HCT116 (cell line): ENCODE results near the gene IL17RE.

Experiments
- ATF3 ChIP-seq: IDR thresholded peaks from 2 replicates; pipeline ENCODE4 v1.6.1; 2012
- CEBPB ChIP-seq: IDR thresholded peaks from 2 replicates; pipeline ENCODE4 v1.6.1; 2012; ENCODE audit warnings: low read depth
- EGR1 ChIP-seq: IDR thresholded peaks from 2 replicates; pipeline ENCODE4 v1.6.1; 2012; ENCODE audit warnings: low read depth
- ELF1 ChIP-seq: IDR thresholded peaks from 2 replicates; pipeline ENCODE4 v1.6.1; 2012; ENCODE audit warnings: low read depth, borderline replicate concordance
- EZH2 ChIP-seq: fragments of 200-600 bp; sonication (generic); IDR thresholded peaks from 2 replicates; pipeline ENCODE4 v1.6.1; 2017; ENCODE audit warnings: antibody characterized with exemption, mixed run types
- EZH2phosphoT487 ChIP-seq: fragments of 200-600 bp; IDR thresholded peaks from 2 replicates; pipeline ENCODE4 v1.6.1; 2018; ENCODE audit warnings: antibody characterized with exemption, borderline replicate concordance
- MAX ChIP-seq: IDR thresholded peaks from 2 replicates; pipeline ENCODE4 v1.6.1; 2012
- POLR2A ChIP-seq: IDR thresholded peaks from 2 replicates; pipeline ENCODE4 v1.7.0; 2011; ENCODE audit warnings: borderline replicate concordance; ENCODE audit not compliant: insufficient read depth, insufficient read length; ENCODE audit errors: extremely low read depth
- POLR2AphosphoS5 ChIP-seq: IDR thresholded peaks from 2 replicates; pipeline ENCODE4 v1.6.1; 2011; ENCODE audit warnings: mild to moderate bottlenecking, low read depth, low read length, moderate library complexity
- RAD21 ChIP-seq: IDR thresholded peaks from 2 replicates; pipeline ENCODE4 v1.6.1; 2012; ENCODE audit warnings: low read depth, mild to moderate bottlenecking
- SIN3A ChIP-seq: IDR thresholded peaks from 2 replicates; pipeline ENCODE4 v1.6.1; 2012; ENCODE audit warnings: low read depth
- TF ChIP-seq, protein P1 (sequence below): IDR thresholded peaks from 2 replicates; pipeline ENCODE4 v1.6.1; 2012; ENCODE audit warnings: low read depth
- TF ChIP-seq, protein P2 (sequence below), 3 experiments: fragments of 200-600 bp in 1 of 3; sonication (generic) in 1 of 3; IDR thresholded peaks in 2 of 3; conservative IDR thresholded peaks in 1 of 3; 2 replicates each; pipeline ENCODE4 v1.5.1; 2012 to 2017; ENCODE audit warnings: low read depth in 2 of 3, low read length in 2 of 3, antibody characterized with exemption in 1 of 3, borderline replicate concordance in 1 of 3, control low read depth in 1 of 3, mild to moderate bottlenecking in 1 of 3, mixed read lengths in 1 of 3, mixed run types in 1 of 3, moderate library complexity in 1 of 3; ENCODE audit not compliant: insufficient read depth in 1 of 3

- TF ChIP-seq, protein P1, sequence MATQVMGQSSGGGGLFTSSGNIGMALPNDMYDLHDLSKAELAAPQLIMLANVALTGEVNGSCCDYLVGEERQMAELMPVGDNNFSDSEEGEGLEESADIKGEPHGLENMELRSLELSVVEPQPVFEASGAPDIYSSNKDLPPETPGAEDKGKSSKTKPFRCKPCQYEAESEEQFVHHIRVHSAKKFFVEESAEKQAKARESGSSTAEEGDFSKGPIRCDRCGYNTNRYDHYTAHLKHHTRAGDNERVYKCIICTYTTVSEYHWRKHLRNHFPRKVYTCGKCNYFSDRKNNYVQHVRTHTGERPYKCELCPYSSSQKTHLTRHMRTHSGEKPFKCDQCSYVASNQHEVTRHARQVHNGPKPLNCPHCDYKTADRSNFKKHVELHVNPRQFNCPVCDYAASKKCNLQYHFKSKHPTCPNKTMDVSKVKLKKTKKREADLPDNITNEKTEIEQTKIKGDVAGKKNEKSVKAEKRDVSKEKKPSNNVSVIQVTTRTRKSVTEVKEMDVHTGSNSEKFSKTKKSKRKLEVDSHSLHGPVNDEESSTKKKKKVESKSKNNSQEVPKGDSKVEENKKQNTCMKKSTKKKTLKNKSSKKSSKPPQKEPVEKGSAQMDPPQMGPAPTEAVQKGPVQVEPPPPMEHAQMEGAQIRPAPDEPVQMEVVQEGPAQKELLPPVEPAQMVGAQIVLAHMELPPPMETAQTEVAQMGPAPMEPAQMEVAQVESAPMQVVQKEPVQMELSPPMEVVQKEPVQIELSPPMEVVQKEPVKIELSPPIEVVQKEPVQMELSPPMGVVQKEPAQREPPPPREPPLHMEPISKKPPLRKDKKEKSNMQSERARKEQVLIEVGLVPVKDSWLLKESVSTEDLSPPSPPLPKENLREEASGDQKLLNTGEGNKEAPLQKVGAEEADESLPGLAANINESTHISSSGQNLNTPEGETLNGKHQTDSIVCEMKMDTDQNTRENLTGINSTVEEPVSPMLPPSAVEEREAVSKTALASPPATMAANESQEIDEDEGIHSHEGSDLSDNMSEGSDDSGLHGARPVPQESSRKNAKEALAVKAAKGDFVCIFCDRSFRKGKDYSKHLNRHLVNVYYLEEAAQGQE: no peak
- TF ChIP-seq, protein P2, sequence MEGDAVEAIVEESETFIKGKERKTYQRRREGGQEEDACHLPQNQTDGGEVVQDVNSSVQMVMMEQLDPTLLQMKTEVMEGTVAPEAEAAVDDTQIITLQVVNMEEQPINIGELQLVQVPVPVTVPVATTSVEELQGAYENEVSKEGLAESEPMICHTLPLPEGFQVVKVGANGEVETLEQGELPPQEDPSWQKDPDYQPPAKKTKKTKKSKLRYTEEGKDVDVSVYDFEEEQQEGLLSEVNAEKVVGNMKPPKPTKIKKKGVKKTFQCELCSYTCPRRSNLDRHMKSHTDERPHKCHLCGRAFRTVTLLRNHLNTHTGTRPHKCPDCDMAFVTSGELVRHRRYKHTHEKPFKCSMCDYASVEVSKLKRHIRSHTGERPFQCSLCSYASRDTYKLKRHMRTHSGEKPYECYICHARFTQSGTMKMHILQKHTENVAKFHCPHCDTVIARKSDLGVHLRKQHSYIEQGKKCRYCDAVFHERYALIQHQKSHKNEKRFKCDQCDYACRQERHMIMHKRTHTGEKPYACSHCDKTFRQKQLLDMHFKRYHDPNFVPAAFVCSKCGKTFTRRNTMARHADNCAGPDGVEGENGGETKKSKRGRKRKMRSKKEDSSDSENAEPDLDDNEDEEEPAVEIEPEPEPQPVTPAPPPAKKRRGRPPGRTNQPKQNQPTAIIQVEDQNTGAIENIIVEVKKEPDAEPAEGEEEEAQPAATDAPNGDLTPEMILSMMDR (IDR thresholded peaks at IDR 0.05 in 2 of 3, conservative IDR thresholded peaks at IDR 0.05 in 1 of 3; ENCODE audit: borderline replicate concordance in 1 of 3, insufficient read depth in 1 of 3, low read depth in 2 of 3, low read length in 2 of 3): no peak
- TF ChIP-seq CEBPB: no peak
- TF ChIP-seq POLR2A: no peak
- no peak for TF ChIP-seq ELF1
- TF ChIP-seq SIN3A: no peak
- no peak for TF ChIP-seq EGR1
- no peak for TF ChIP-seq ATF3
- TF ChIP-seq EZH2phosphoT487: no peak
- no peak for TF ChIP-seq MAX
- TF ChIP-seq POLR2AphosphoS5: no peak
- no peak for TF ChIP-seq EZH2
- TF ChIP-seq RAD21: no peak
Observed at GRCh38 chr3:9870978-9871377, 31.7 kb upstream of the IL17RE start.
